ENCODE results near the gene RUNX1. TPM values are rescaled to one million over a fixed set of nuclear protein-coding genes. Genes with fewer than 3 reads are reported as not detected.

The RUNX1 gene
- total and polyA plus RNA-seq, 2 donors (not counting 1 experiment from before 2014, with no cell fraction given) = 26.3 to 73.0 TPM

- CTCF ChIA-PET = no interaction called here
Measured at GRCh38 chr21:34949030-34949429, 100.1 kb downstream of the RUNX1 start.

GRCh38 chr21:34948157-34948556 is 100.9 kb downstream of the RUNX1 start:
- ChIA-PET CTCF (no interaction called here), POLR2A (no interaction called here)
- Histone ChIP-seq H4K20me1 (ENCODE audit: control insufficient read depth, insufficient read depth, low read length, poor library complexity, severe bottlenecking) (peaks cover 67% of the 10 kb centered on the region), H3K4me3 (ENCODE audit: control extremely low read depth in 1 of 5, extremely low read depth in 1 of 5, insufficient read depth in 1 of 5, low read depth in 2 of 5, low read length in 4 of 5) (no peak overlapping the region), H3K4me1 (ENCODE audit: control insufficient read depth in 2 of 2, insufficient read depth in 2 of 2, low read length in 2 of 2) (peaks cover 22% of the 10 kb centered on the region in 2 donors), H3K4me2 (replicated peaks; ENCODE audit: low read depth, low read length, poor library complexity, severe bottlenecking) (no peak overlapping the region), H3K9ac (ENCODE audit: low read length) (no peak overlapping the region), H3K36me3 (replicated peaks in 1 of 2; ENCODE audit: control extremely low read depth in 1 of 2, control insufficient read depth in 1 of 2, extremely low read depth in 1 of 2, insufficient read depth in 2 of 2, low read length in 1 of 2) (no peaks in the 10 kb centered on the region), H3K9me3 (ENCODE audit: control extremely low read depth in 1 of 3, control insufficient read depth in 2 of 3, insufficient read depth in 1 of 3, low read length in 2 of 3) (no peaks in the 10 kb centered on the region), H2AFZ (ENCODE audit: insufficient read depth, low read depth, low read length, poor library complexity, severe bottlenecking) (no peak overlapping the region), H3K27ac (ENCODE audit: low read length in 2 of 2) (no peak overlapping the region), H3K79me2 (ENCODE audit: control insufficient read depth, insufficient read depth, low read length) (peaks cover 77% of the 10 kb centered on the region), H3K27me3 (replicated peaks in 1 of 4; ENCODE audit: control extremely low read depth in 1 of 4, control insufficient read depth in 3 of 4, insufficient read depth in 4 of 4, low read length in 3 of 4) (no peaks in the 10 kb centered on the region)
- Mint-ChIP-seq H3K9me3 (ENCODE audit: insufficient read depth) (no peaks in the 10 kb centered on the region), H3K4me3 (no peak overlapping the region), H3K4me1 (peaks cover 44% of the 10 kb centered on the region), H3K27me3 (no peaks in the 10 kb centered on the region), H3K27ac (no peak overlapping the region)
- WGBS (ENCODE audit: insufficient coverage) = 100% methylated on average over 3 of the region's 5 CpGs
- TF ChIP-seq EZH2 (IDR thresholded peaks at IDR 0.05; ENCODE audit: borderline replicate concordance, insufficient read depth, low read depth, low read length, poor library complexity, severe bottlenecking) = no peak
- no peak for TF ChIP-seq CTCF (IDR thresholded peaks at IDR 0.05)
- intact Hi-C loops (cut with micrococcal nuclease) = no loop called here
- no peak for ATAC-seq (ENCODE audit: low read depth)
- DNase-seq = no peak

More at GRCh38 chr21:34949030-34949429, 100.1 kb downstream of the RUNX1 start:
- Histone ChIP-seq H3K36me3 (replicated peaks in 1 of 2; ENCODE audit: control extremely low read depth in 1 of 2, control insufficient read depth in 1 of 2, extremely low read depth in 1 of 2, insufficient read depth in 2 of 2, low read length in 1 of 2) (no peaks in the 10 kb centered on the region), H3K9ac (ENCODE audit: low read length) (no peak overlapping the region), H3K27ac (ENCODE audit: low read length in 2 of 2) (no peak overlapping the region), H3K27me3 (replicated peaks in 1 of 4; ENCODE audit: control extremely low read depth in 1 of 4, control insufficient read depth in 3 of 4, insufficient read depth in 4 of 4, low read length in 3 of 4) (no peaks in the 10 kb centered on the region), H3K79me2 (ENCODE audit: control insufficient read depth, insufficient read depth, low read length) (peaks cover 77% of the 10 kb centered on the region), H3K9me3 (ENCODE audit: control extremely low read depth in 1 of 3, control insufficient read depth in 2 of 3, insufficient read depth in 1 of 3, low read length in 2 of 3) (no peaks in the 10 kb centered on the region), H3K4me1 (ENCODE audit: control insufficient read depth in 2 of 2, insufficient read depth in 2 of 2, low read length in 2 of 2) (peaks cover 19% of the 10 kb centered on the region in 2 donors), H3K4me3 (ENCODE audit: control extremely low read depth in 1 of 5, extremely low read depth in 1 of 5, insufficient read depth in 1 of 5, low read depth in 2 of 5, low read length in 4 of 5) (no peak overlapping the region), H4K20me1 (ENCODE audit: control insufficient read depth, insufficient read depth, low read length, poor library complexity, severe bottlenecking) (peaks cover 70% of the 10 kb centered on the region), H2AFZ (ENCODE audit: insufficient read depth, low read depth, low read length, poor library complexity, severe bottlenecking) (no peak overlapping the region), H3K4me2 (replicated peaks; ENCODE audit: low read depth, low read length, poor library complexity, severe bottlenecking) (no peak overlapping the region)
- WGBS (ENCODE audit: insufficient coverage) = no CpG with 5 or more reads among the region's 4 CpGs
- DNase-seq (no peak), ATAC-seq (ENCODE audit: low read depth) (no peak)
- intact Hi-C loops (cut with micrococcal nuclease) = no loop called here
- Mint-ChIP-seq H3K27ac (no peak overlapping the region), H3K4me1 (peaks cover 41% of the 10 kb centered on the region), H3K27me3 (no peaks in the 10 kb centered on the region), H3K9me3 (ENCODE audit: insufficient read depth) (no peaks in the 10 kb centered on the region), H3K4me3 (no peak overlapping the region)
- POLR2A ChIA-PET = no interaction called here
- TF ChIP-seq EZH2 (IDR thresholded peaks at IDR 0.05; ENCODE audit: borderline replicate concordance, insufficient read depth, low read depth, low read length, poor library complexity, severe bottlenecking) (no peak), CTCF (IDR thresholded peaks at IDR 0.05) (no peak)

Data from B cell (primary cell).